ENCODE results near the gene SLBP. TPM values are rescaled to one million over a fixed set of nuclear protein-coding genes. Genes with fewer than 3 reads are reported as not detected.

Gene SLBP
- polyA plus RNA-seq, 1 experiment = 36.9 TPM

DNA sequence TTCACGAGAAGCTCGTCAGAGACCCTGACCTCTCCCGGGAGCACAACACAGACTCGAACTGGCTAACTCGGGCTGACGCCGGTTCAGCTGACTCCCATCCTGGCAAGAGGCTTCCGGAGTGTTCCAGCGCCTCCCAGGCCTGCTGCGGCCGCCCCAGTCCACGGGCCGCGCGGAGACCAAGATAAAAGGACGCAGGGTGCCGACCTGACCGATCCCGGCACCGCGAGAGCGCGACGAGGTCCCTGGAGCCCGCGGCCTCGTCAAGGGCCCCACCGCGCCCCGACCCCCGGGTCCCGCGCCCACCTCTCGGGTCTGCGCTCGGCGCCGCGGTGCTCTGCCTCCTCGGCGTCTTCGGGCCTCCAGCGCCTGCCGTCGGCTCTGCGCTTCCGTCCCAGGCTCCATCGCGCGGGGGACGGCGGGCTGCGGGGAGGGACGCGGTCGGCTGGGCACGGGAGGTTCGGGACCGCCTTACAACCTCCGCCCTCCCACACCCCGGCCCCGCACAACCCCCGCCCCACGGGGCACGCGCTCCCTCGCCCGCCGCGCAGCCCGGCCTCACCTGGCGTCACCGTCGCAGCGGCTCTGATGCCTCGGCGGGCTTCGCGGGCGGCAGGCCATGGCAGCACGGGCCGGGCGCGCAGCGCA, 426 bp downstream of the SLBP start:
- no peak for DNase-seq (ENCODE audit: low read depth)
- TF ChIP-seq, protein P1, sequence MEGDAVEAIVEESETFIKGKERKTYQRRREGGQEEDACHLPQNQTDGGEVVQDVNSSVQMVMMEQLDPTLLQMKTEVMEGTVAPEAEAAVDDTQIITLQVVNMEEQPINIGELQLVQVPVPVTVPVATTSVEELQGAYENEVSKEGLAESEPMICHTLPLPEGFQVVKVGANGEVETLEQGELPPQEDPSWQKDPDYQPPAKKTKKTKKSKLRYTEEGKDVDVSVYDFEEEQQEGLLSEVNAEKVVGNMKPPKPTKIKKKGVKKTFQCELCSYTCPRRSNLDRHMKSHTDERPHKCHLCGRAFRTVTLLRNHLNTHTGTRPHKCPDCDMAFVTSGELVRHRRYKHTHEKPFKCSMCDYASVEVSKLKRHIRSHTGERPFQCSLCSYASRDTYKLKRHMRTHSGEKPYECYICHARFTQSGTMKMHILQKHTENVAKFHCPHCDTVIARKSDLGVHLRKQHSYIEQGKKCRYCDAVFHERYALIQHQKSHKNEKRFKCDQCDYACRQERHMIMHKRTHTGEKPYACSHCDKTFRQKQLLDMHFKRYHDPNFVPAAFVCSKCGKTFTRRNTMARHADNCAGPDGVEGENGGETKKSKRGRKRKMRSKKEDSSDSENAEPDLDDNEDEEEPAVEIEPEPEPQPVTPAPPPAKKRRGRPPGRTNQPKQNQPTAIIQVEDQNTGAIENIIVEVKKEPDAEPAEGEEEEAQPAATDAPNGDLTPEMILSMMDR (IDR thresholded peaks at IDR 0.05; ENCODE audit: insufficient read depth, low read depth, low read length) = no peak
- peaks cover 7% of the 10 kb centered on the region for H3K36me3 ChIP-seq (ENCODE audit: control insufficient read depth, insufficient read depth, low read length)
- H3K4me3 ChIP-seq (ENCODE audit: low read depth, low read length) = peak overlapping the region; percentile 74
- ChIA-PET CTCF (interaction anchor here (0.9 to 13.6 kb wide), 3 partner anchors 8 to 19 kb away, joined by 3 to 152 read pairs (median 7); no protein-coding TSS in a partner anchor), POLR2A (interaction anchor here (0.5 to 1.0 kb wide), 3 partner anchors 10 to 220 kb away, joined by 3 to 5 read pairs (median 4); partner anchors contain the start of genes TACC3 and TMEM129)
- no peaks in the 10 kb centered on the region for H3K27me3 ChIP-seq (ENCODE audit: control insufficient read depth, insufficient read depth, low read length)

DNA sequence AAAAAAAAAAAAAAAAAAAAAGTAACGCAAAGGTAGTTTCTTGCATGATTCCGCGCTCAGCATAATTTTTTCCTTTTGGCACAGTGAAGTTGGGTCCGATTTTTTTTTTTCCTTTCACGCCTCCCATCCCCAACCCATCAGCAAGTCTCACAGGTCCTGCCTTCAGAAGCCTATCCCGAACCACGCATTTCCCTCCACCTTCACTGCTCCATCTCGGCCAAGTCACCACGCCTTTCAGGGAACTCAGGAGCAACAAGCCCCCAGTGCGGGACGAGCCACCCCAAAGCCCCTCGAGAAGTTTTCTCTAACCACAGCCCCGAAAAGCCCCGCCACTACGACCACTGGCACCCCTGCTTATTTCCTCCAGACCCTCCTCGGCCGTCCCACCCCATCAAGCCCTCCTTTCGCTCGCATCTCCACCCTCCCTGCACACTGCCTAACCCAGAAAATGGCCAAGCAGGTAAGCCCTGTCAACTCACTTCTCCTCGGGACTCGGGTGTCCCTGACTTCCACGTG, 1.0 kb downstream of the SLBP start:
- Histone ChIP-seq H3K4me3 (ENCODE audit: low read depth, low read length) (peak overlapping the region; percentile 74), H3K27me3 (ENCODE audit: control insufficient read depth, insufficient read depth, low read length) (no peaks in the 10 kb centered on the region), H3K36me3 (ENCODE audit: control insufficient read depth, insufficient read depth, low read length) (peaks cover 5% of the 10 kb centered on the region)
- CTCF ChIA-PET = interaction anchor here (1.8 to 13.6 kb wide), 2 partner anchors 15 to 18 kb away, joined by 7 to 152 read pairs; no protein-coding TSS in a partner anchor
- TF ChIP-seq, protein P1 (IDR thresholded peaks at IDR 0.05; ENCODE audit: insufficient read depth, low read depth, low read length) = no peak
- no peak for DNase-seq (ENCODE audit: low read depth)
- POLR2A ChIA-PET = no interaction called here

DNA sequence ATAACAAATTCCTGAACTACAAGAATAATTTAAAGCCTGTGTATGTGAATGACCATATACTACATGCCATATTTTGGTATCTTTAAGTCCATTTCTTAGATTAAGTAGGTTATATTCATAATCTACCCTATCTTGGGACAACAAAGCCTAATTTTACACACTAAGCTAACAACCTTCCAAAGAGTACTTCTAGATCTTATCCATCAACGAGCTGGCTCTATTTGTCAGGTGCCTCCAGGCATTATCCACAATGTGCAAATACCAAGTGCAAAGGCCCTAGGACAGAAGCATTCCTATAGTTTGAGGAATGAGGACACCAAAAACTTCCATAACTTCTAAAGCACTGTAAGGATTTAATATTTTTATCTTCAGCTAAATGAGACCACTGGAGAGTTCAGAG, 3.5 kb downstream of the SLBP start:
- peaks cover 3% of the 10 kb centered on the region for H3K36me3 ChIP-seq (ENCODE audit: control insufficient read depth, insufficient read depth, low read length)
- ChIA-PET POLR2A (no interaction called here), CTCF (interaction anchor here (0.6 to 13.6 kb wide), 4 partner anchors 10 to 34 kb away, joined by 3 to 152 read pairs (median 4); no protein-coding TSS in a partner anchor)
- no peaks in the 10 kb centered on the region for H3K27me3 ChIP-seq (ENCODE audit: control insufficient read depth, insufficient read depth, low read length)
- TF ChIP-seq, protein P1 (IDR thresholded peaks at IDR 0.05; ENCODE audit: insufficient read depth, low read depth, low read length) = no peak
- H3K4me3 ChIP-seq (ENCODE audit: low read depth, low read length) = no peak overlapping the region
- no peak for DNase-seq (ENCODE audit: low read depth)

DNA sequence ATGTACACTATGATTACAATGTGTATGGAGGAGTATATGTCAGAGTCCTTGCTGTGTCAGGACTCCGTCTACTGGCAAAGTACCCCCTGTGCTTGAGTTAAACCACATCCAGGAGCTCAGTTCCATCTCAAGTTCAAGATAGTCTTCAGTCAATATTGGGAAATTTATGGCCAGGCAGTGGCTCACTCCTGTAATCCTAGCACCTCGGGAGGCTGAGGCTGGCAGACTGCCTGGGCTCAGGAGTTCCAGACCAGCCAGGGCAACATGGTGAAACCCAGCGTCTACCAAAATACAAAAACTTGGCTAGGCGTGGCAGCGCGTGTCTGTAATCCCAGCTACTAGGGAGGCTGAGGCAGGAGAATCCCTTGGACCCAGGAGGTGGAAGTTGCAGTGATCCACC, 5.8 kb downstream of the SLBP start:
- no peaks in the 10 kb centered on the region for H3K27me3 ChIP-seq (ENCODE audit: control insufficient read depth, insufficient read depth, low read length)
- DNase-seq (ENCODE audit: low read depth) = no peak
- H3K36me3 ChIP-seq (ENCODE audit: control insufficient read depth, insufficient read depth, low read length) = peaks cover 7% of the 10 kb centered on the region
- CTCF ChIA-PET = interaction anchor here (1.1 to 13.6 kb wide), 3 partner anchors 14 to 29 kb away, joined by 3 to 152 read pairs (median 3); no protein-coding TSS in a partner anchor
- no peak overlapping the region for H3K4me3 ChIP-seq (ENCODE audit: low read depth, low read length)
- POLR2A ChIA-PET = no interaction called here
- TF ChIP-seq, protein P1 (IDR thresholded peaks at IDR 0.05; ENCODE audit: insufficient read depth, low read depth, low read length) = no peak

DNA sequence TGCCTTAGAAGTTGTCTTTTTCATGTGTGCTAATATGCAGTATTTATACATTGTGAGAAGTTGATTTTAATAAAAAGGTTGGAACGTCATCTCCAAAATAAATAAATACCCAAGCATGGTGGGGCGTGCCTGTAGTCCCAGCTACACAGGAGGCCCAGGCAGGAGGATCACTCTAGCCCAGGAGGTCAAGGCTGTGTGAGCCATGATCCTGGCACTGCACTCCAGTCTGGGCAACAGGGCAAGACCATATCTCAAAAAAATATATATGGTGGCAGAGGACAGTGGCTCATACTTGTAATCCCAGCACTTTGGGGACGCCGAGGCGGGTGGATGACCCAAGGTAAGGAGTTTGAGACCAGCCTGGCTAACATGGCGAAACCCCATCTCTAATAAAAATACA, 6.4 kb downstream of the SLBP start:
- TF ChIP-seq, protein P1 (IDR thresholded peaks at IDR 0.05; ENCODE audit: insufficient read depth, low read depth, low read length) = no peak
- CTCF ChIA-PET = interaction anchor here (0.6 to 13.6 kb wide), 5 partner anchors 13 to 355 kb away, joined by 3 to 152 read pairs (median 3); no protein-coding TSS in a partner anchor
- H3K27me3 ChIP-seq (ENCODE audit: control insufficient read depth, insufficient read depth, low read length) = no peaks in the 10 kb centered on the region
- no peak for DNase-seq (ENCODE audit: low read depth)
- H3K36me3 ChIP-seq (ENCODE audit: control insufficient read depth, insufficient read depth, low read length) = peaks cover 7% of the 10 kb centered on the region
- POLR2A ChIA-PET = no interaction called here
- H3K4me3 ChIP-seq (ENCODE audit: low read depth, low read length) = no peak overlapping the region
